Activated CD8-positive, alpha-beta memory T cell treated with anti-CD3 and anti-CD28 coated beads, Interleukin-2, amount 10 ng/mL, durations not matched to agents 7 days and 5 days (primary cell): Measurements from ENCODE around the gene UMODL1. TPM values are rescaled to one million over a fixed set of nuclear protein-coding genes. Genes with fewer than 3 reads are reported as not detected.

Source experiments
- ATAC-seq: fragments of 150-1000 bp; cut with Tn5 transposase; one replicate; pipeline ENCODE4 v1.10.0; 2021; ENCODE audit warnings: moderate library complexity
- CTCF ChIA-PET: fragments of 350-600 bp; sonication (Branson Sonifier 250); formaldehyde crosslinking; loops from one replicate; lab custom pipeline; 2021; ENCODE audit warnings: antibody characterized with exemption; lab: Charles Lee
- DNase-seq: peaks from one replicate; pipeline ENCODE4 v3.0.0-alpha.2; 2020
- H3K27ac Mint-ChIP-seq: one replicate; pipeline ENCODE4 v1.8.0; 2021; ENCODE audit warnings: mild to moderate bottlenecking, mixed read lengths
- H3K27me3 Mint-ChIP-seq: one replicate; pipeline ENCODE4 v1.8.0; 2021; ENCODE audit warnings: mixed read lengths
- H3K36me3 Mint-ChIP-seq: one replicate; pipeline ENCODE4 v1.8.0; 2021; ENCODE audit warnings: mild to moderate bottlenecking, mixed read lengths
- H3K4me1 Mint-ChIP-seq: one replicate; pipeline ENCODE4 v1.8.0; 2021; ENCODE audit warnings: mixed read lengths
- H3K4me3 Mint-ChIP-seq: one replicate; pipeline ENCODE4 v1.8.0; 2021; ENCODE audit warnings: mild to moderate bottlenecking, moderate library complexity, mixed read lengths
- H3K9me3 Mint-ChIP-seq: one replicate; pipeline ENCODE4 v1.8.0; 2022; ENCODE audit warnings: low read depth, mixed read lengths
- total RNA-seq, 2 experiments: library from RNA; stranded (reverse); gene quantifications; one replicate each; pipeline ENCODE4 v1.2.3, GENCODE V29; 2021

The UMODL1 gene
- total RNA-seq, 2 experiments from 2014 or later: 0.05 TPM; not detected in 1

GRCh38 chr21:42042651-42043050 is 28.5 kb upstream of the UMODL1 start:
- DNase-seq (no peak), ATAC-seq (no peak)
- no peaks in the 10 kb centered on the region for H3K27me3 Mint-ChIP-seq
- H3K9me3 Mint-ChIP-seq: no peaks in the 10 kb centered on the region
- no peak overlapping the region for H3K27ac Mint-ChIP-seq
- H3K36me3 Mint-ChIP-seq: no peaks in the 10 kb centered on the region
- CTCF ChIA-PET: no interaction called here
- no peaks in the 10 kb centered on the region for H3K4me1 Mint-ChIP-seq
- no peak overlapping the region for H3K4me3 Mint-ChIP-seq

- ATAC-seq: no peak
Measured at GRCh38 chr21:42043201-42043895, 27.8 kb upstream of the UMODL1 start.

GRCh38 chr21:42043961-42044360 is 27.2 kb upstream of the UMODL1 start:
- Mint-ChIP-seq H3K27ac (no peak overlapping the region), H3K36me3 (no peaks in the 10 kb centered on the region), H3K9me3 (no peaks in the 10 kb centered on the region), H3K4me1 (no peaks in the 10 kb centered on the region), H3K27me3 (no peaks in the 10 kb centered on the region), H3K4me3 (no peak overlapping the region)
- DNase-seq (no peak), ATAC-seq (no peak)
- CTCF ChIA-PET: interaction anchor here (0.9 kb wide), 1 partner anchor 64 kb away, joined by 3 read pairs; no protein-coding TSS in a partner anchor

More at GRCh38 chr21:42043201-42043895, 27.8 kb upstream of the UMODL1 start:
- Mint-ChIP-seq H3K4me1 (no peaks in the 10 kb centered on the region), H3K36me3 (no peaks in the 10 kb centered on the region), H3K27me3 (no peaks in the 10 kb centered on the region), H3K9me3 (no peaks in the 10 kb centered on the region), H3K4me3 (no peak overlapping the region), H3K27ac (no peak overlapping the region)
- CTCF ChIA-PET: interaction anchor here (0.9 kb wide), 1 partner anchor 65 kb away, joined by 3 read pairs; no protein-coding TSS in a partner anchor
- no peak for DNase-seq

- H3K4me1 Mint-ChIP-seq: no peaks in the 10 kb centered on the region
- H3K27me3 Mint-ChIP-seq: no peaks in the 10 kb centered on the region
- H3K9me3 Mint-ChIP-seq: no peaks in the 10 kb centered on the region
- CTCF ChIA-PET: interaction anchor here (1.0 to 1.4 kb wide), 2 partner anchors 13 to 228 kb away, joined by 3 to 4 read pairs; no protein-coding TSS in a partner anchor
- H3K4me3 Mint-ChIP-seq: no peak overlapping the region
- ATAC-seq (no peak), DNase-seq (no peak)
- no peaks in the 10 kb centered on the region for H3K36me3 Mint-ChIP-seq
- no peak overlapping the region for H3K27ac Mint-ChIP-seq
Measured at GRCh38 chr21:42044871-42045495, 26.1 kb upstream of the UMODL1 start.

- H3K4me1 Mint-ChIP-seq: peaks cover 6% of the 10 kb centered on the region
- ATAC-seq (no peak), DNase-seq (no peak)
- H3K27me3 Mint-ChIP-seq: no peaks in the 10 kb centered on the region
- H3K27ac Mint-ChIP-seq: no peak overlapping the region
- CTCF ChIA-PET: no interaction called here
- H3K9me3 Mint-ChIP-seq: no peaks in the 10 kb centered on the region
- H3K4me3 Mint-ChIP-seq: no peak overlapping the region
- H3K36me3 Mint-ChIP-seq: no peaks in the 10 kb centered on the region
Measured at GRCh38 chr21:42047821-42048613, 23.1 kb upstream of the UMODL1 start.

GRCh38 chr21:42048870-42049577 is 22.1 kb upstream of the UMODL1 start:
- no peaks in the 10 kb centered on the region for H3K9me3 Mint-ChIP-seq
- ATAC-seq (no peak), DNase-seq (no peak)
- peaks cover 6% of the 10 kb centered on the region for H3K4me1 Mint-ChIP-seq
- H3K27ac Mint-ChIP-seq: no peak overlapping the region
- H3K27me3 Mint-ChIP-seq: no peaks in the 10 kb centered on the region
- CTCF ChIA-PET: no interaction called here
- H3K4me3 Mint-ChIP-seq: no peak overlapping the region
- H3K36me3 Mint-ChIP-seq: no peaks in the 10 kb centered on the region

- H3K36me3 Mint-ChIP-seq: no peaks in the 10 kb centered on the region
- no peaks in the 10 kb centered on the region for H3K27me3 Mint-ChIP-seq
- CTCF ChIA-PET: no interaction called here
- ATAC-seq: no peak
- H3K9me3 Mint-ChIP-seq: no peaks in the 10 kb centered on the region
- no peak overlapping the region for H3K27ac Mint-ChIP-seq
- peaks cover 6% of the 10 kb centered on the region for H3K4me1 Mint-ChIP-seq
- DNase-seq: no peak
- H3K4me3 Mint-ChIP-seq: no peak overlapping the region
Measured at GRCh38 chr21:42049578-42050430, 21.3 kb upstream of the UMODL1 start.

GRCh38 chr21:42051788-42052187 is 19.3 kb upstream of the UMODL1 start:
- peaks cover 6% of the 10 kb centered on the region for H3K4me1 Mint-ChIP-seq
- no peak overlapping the region for H3K27ac Mint-ChIP-seq
- H3K9me3 Mint-ChIP-seq: no peaks in the 10 kb centered on the region
- no peak overlapping the region for H3K4me3 Mint-ChIP-seq
- H3K36me3 Mint-ChIP-seq: no peaks in the 10 kb centered on the region
- ATAC-seq: no peak
- DNase-seq: no peak
- no peaks in the 10 kb centered on the region for H3K27me3 Mint-ChIP-seq
- CTCF ChIA-PET: no interaction called here

- no peaks in the 10 kb centered on the region for H3K36me3 Mint-ChIP-seq
- DNase-seq: no peak
- CTCF ChIA-PET: no interaction called here
- no peak for ATAC-seq
- H3K9me3 Mint-ChIP-seq: no peaks in the 10 kb centered on the region
- no peaks in the 10 kb centered on the region for H3K27me3 Mint-ChIP-seq
- no peak overlapping the region for H3K27ac Mint-ChIP-seq
- H3K4me3 Mint-ChIP-seq: no peak overlapping the region
- peaks cover 6% of the 10 kb centered on the region for H3K4me1 Mint-ChIP-seq
Measured at GRCh38 chr21:42055425-42055824, 15.7 kb upstream of the UMODL1 start.

GRCh38 chr21:42056468-42056867 is 14.6 kb upstream of the UMODL1 start:
- Mint-ChIP-seq H3K4me1 (peaks cover 11% of the 10 kb centered on the region), H3K27me3 (no peaks in the 10 kb centered on the region), H3K4me3 (no peak overlapping the region), H3K36me3 (no peaks in the 10 kb centered on the region), H3K9me3 (no peaks in the 10 kb centered on the region), H3K27ac (no peak overlapping the region)
- ATAC-seq (no peak), DNase-seq (no peak)
- CTCF ChIA-PET: no interaction called here

- CTCF ChIA-PET: no interaction called here
- H3K27ac Mint-ChIP-seq: no peak overlapping the region
- no peaks in the 10 kb centered on the region for H3K36me3 Mint-ChIP-seq
- no peaks in the 10 kb centered on the region for H3K9me3 Mint-ChIP-seq
- DNase-seq (no peak), ATAC-seq (no peak)
- H3K4me3 Mint-ChIP-seq: no peak overlapping the region
- peaks cover 13% of the 10 kb centered on the region for H3K4me1 Mint-ChIP-seq
- no peaks in the 10 kb centered on the region for H3K27me3 Mint-ChIP-seq
Measured at GRCh38 chr21:42056996-42057689, 14.0 kb upstream of the UMODL1 start.

GRCh38 chr21:42057851-42058437 is 13.2 kb upstream of the UMODL1 start:
- peaks cover 21% of the 10 kb centered on the region for H3K4me1 Mint-ChIP-seq
- no peaks in the 10 kb centered on the region for H3K27me3 Mint-ChIP-seq
- H3K4me3 Mint-ChIP-seq: no peak overlapping the region
- CTCF ChIA-PET: no interaction called here
- no peaks in the 10 kb centered on the region for H3K36me3 Mint-ChIP-seq
- ATAC-seq (no peak), DNase-seq (no peak)
- no peaks in the 10 kb centered on the region for H3K9me3 Mint-ChIP-seq
- H3K27ac Mint-ChIP-seq: no peak overlapping the region
